Retinal pigment epithelial cell (primary cell): ENCODE data around the gene SAMSN1.

Source experiments
- DNase-seq: peaks from one replicate; pipeline ENCODE4 v3.0.0-alpha.2; 2010; ENCODE audit warnings: low read depth
- H3K4me3 ChIP-seq: 2 replicates; pipeline ENCODE4 v1.5.1; 2011; ENCODE audit warnings: mild to moderate bottlenecking, low read length, control low read depth, moderate library complexity
- TF ChIP-seq, protein P1 (sequence below): conservative IDR thresholded peaks from 2 replicates; pipeline ENCODE4 v1.5.1; 2011; ENCODE audit warnings: low read depth, low read length, control low read depth, inconsistent platforms

The SAMSN1 gene

DNA sequence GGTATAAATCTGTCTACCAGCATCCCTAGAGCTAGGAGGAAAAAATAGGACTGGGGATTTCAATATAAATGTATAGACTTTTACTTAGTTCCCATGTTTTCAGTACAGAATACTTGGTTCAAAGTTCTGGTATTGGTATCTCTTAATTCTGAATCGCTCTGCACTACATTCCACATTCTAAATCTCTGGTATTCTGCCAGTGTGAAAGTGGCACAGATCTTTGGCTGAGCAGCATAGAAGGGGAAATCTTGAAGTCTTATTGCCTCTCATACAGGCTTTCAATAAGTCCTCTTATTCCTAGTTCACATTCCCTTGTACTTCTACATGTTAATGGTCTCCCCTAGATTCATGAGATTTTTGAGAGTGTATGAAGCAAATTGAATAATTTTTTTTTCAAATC is 89.2 kb downstream of the SAMSN1 start:
- no peak overlapping the region for H3K4me3 ChIP-seq
- TF ChIP-seq, protein P1, sequence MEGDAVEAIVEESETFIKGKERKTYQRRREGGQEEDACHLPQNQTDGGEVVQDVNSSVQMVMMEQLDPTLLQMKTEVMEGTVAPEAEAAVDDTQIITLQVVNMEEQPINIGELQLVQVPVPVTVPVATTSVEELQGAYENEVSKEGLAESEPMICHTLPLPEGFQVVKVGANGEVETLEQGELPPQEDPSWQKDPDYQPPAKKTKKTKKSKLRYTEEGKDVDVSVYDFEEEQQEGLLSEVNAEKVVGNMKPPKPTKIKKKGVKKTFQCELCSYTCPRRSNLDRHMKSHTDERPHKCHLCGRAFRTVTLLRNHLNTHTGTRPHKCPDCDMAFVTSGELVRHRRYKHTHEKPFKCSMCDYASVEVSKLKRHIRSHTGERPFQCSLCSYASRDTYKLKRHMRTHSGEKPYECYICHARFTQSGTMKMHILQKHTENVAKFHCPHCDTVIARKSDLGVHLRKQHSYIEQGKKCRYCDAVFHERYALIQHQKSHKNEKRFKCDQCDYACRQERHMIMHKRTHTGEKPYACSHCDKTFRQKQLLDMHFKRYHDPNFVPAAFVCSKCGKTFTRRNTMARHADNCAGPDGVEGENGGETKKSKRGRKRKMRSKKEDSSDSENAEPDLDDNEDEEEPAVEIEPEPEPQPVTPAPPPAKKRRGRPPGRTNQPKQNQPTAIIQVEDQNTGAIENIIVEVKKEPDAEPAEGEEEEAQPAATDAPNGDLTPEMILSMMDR: no peak
- DNase-seq: no peak

DNA sequence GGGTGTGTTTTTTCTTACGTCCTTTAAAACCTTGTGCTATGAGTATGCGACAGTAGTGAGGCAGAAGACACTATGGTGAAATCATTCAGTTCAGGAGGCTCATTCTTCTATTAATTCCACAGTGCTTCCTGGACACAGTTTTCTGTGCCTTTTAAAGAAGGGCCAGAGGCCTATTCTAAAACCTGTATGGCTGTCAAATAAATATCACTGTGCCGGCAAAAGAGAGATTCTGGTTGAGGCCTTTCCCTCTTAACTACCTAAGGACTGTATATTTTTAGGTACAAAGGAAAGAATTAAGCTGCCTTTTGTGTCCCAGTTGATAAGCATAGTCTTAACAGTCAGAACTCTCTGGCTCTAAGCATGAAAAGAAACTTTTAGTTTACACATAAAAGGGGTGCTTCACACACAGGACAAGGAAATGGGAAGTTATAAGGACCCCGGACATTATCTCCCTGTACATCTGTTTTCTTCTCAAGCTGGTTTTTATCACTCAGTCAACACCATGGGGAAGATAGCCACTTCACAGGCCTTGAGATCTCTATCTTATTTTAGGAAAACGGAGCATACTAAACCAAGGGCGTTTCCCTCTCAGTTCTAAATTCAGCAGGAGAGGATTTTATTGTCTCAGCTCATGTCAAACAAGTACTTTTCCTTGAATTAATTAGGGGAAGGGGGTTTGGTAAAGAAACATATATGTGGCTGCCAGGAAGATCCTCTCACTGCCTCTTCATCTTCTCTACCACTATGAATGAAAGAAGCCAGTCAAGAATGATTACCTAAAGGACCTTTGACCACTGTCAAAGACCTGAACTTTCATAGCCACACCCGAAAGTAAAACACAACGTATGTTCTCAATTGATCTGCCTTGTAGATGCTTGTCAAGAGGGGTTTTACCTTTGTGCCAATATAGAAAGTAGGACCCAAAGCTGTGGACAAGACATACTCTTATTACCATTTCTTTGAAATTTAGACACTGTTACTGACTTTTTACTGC is 91.8 kb downstream of the SAMSN1 start:
- TF ChIP-seq, protein P1: no peak
- DNase-seq: no peak
- no peak overlapping the region for H3K4me3 ChIP-seq

GRCh38 chr21:14453339-14454015 is 92.6 kb downstream of the SAMSN1 start:
- DNase-seq: no peak
- TF ChIP-seq, protein P1: no peak
- no peak overlapping the region for H3K4me3 ChIP-seq

DNA sequence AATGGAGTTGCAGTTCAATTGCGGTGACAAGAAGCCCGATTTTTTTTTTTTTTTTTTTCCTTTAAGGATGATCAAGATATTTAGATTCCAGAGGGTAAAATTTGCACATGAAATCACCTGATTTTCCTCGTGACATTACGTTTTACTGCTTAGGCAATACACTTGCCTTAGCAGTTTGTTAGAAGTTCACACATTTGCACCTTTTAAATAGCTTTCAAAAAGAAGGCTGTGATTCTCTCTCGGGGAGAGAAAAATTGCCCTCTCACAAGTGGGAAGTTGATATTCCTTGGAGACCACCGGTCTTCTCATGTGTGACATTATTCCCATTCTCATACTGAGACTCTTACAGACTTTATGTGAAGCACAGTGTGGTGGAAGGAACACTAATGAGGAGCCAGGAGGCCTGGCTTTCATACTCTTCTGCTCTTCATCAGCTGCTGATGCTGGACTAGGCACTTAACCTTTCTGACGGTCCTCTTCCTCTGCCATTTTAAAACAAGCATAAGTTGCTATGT is 93.3 kb downstream of the SAMSN1 start:
- DNase-seq: no peak
- no peak overlapping the region for H3K4me3 ChIP-seq
- TF ChIP-seq, protein P1: no peak

GRCh38 chr21:14452031-14452726 is 93.9 kb downstream of the SAMSN1 start:
- TF ChIP-seq, protein P1: no peak
- DNase-seq: no peak
- no peak overlapping the region for H3K4me3 ChIP-seq

DNA sequence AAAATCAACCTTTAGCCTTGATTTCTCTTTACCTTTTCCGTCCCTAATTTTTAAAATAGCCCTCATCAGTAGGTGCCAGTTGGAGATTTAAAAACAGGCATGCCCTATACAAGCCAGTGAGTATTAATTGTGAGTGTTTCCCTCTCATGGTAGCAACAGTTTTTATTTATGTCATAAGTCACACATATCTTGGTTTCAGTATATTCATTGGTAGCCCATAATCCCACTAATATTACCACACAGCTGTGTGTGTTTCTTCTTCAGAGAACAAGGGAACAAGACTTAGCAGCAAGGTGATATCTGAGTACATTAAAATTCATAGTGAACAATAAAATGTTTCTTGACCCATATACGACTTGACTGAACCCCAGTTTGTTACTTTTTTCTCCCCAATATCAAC is 94.6 kb downstream of the SAMSN1 start:
- no peak for DNase-seq

More for the DNA sequence above, 94.6 kb downstream of the SAMSN1 start:
- TF ChIP-seq, protein P1: no peak
- H3K4me3 ChIP-seq: no peak overlapping the region
